BLaER1 treated with 17β-estradiol and CSF1 and Interleukin-3, amounts not matched to agents 10 nM and 100 nM (cell line): ENCODE data around the gene CD300A.

Experiments
- H3K27ac ChIP-seq, 11 experiments: shearing (Covaris generic); formaldehyde crosslinking; 2 replicates each; pipeline ENCODE4 v1.8.1; 2022
- H3K27me3 ChIP-seq, 11 experiments: shearing (Covaris generic); formaldehyde crosslinking; 2 replicates each; pipeline ENCODE4 v1.8.1; 2022
- H3K36me3 ChIP-seq, 11 experiments: shearing (Covaris generic); formaldehyde crosslinking; 2 replicates each; pipeline ENCODE4 v1.8.1; 2022
- H3K4me1 ChIP-seq, 10 experiments: shearing (Covaris generic); formaldehyde crosslinking; 2 replicates each; pipeline ENCODE4 v1.8.1; 2022
- H3K4me2 ChIP-seq, 11 experiments: shearing (Covaris generic); formaldehyde crosslinking; 2 replicates each; pipeline ENCODE4 v1.8.1; 2022
- H3K4me3 ChIP-seq, 10 experiments: shearing (Covaris generic); formaldehyde crosslinking; 2 replicates each; pipeline ENCODE4 v1.8.1; 2022
- H3K9ac ChIP-seq, 11 experiments: shearing (Covaris generic); formaldehyde crosslinking; 2 replicates each; pipeline ENCODE4 v1.8.1; 2022
- H3K9me3 ChIP-seq, 11 experiments: shearing (Covaris generic); formaldehyde crosslinking; replicated peaks in 1 of 11; 2 replicates each; pipeline ENCODE4 v1.8.1; 2022
- H4K20me1 ChIP-seq, 11 experiments: shearing (Covaris generic); formaldehyde crosslinking; 2 replicates each; pipeline ENCODE4 v1.8.1; 2022
- Cebpa-rat ChIP-seq, 11 experiments: shearing (Covaris generic); IDR thresholded peaks; 2 replicates each; pipeline ENCODE4 v1.8.1; 2022

CD300A gene

GRCh38 chr17:74449773-74450172 is 16.7 kb upstream of the CD300A start:
- Histone ChIP-seq H3K27ac (peak overlapping the region in 1 of 11 experiments; percentile 35; a peak in 1 of 22 replicates), H4K20me1 (no peaks in the 10 kb centered on the region; a peak in 1 of 22 replicates), H3K9ac (no peak overlapping the region), H3K4me3 (no peak overlapping the region), H3K36me3 (no peaks in the 10 kb centered on the region), H3K4me1 (peaks cover 48 to 77% (median 67%) of the 10 kb centered on the region in 10 experiments), H3K4me2 (0 out of 22 replicates have a peak overlapping the region, but pooled peaks of 1 of the 11 experiments have one; percentile 20), H3K9me3 (no peaks in the 10 kb centered on the region), H3K27me3 (peaks cover 0 to 17% (median 6%) of the 10 kb centered on the region in 11 experiments; a peak in 7 of 22 replicates)
- no peak for TF ChIP-seq Cebpa-rat (IDR thresholded peaks at IDR 0.05)

- H3K27me3 ChIP-seq = peaks cover 0 to 21% (median 9%) of the 10 kb centered on the region in 11 experiments; a peak in 8 of 22 replicates
- 0 out of 22 replicates have a peak overlapping the region, but pooled peaks of 1 of the 11 experiments have one; percentile 35 for H3K27ac ChIP-seq
- no peaks in the 10 kb centered on the region for H3K36me3 ChIP-seq
- no peak for TF ChIP-seq Cebpa-rat (IDR thresholded peaks at IDR 0.05)
- H3K9me3 ChIP-seq = no peaks in the 10 kb centered on the region
- H3K4me3 ChIP-seq = no peak overlapping the region
- no peak overlapping the region for H3K4me2 ChIP-seq
- H3K9ac ChIP-seq = no peak overlapping the region
- no peaks in the 10 kb centered on the region; a peak in 1 of 22 replicates for H4K20me1 ChIP-seq
- peaks cover 48 to 77% (median 68%) of the 10 kb centered on the region in 10 experiments for H3K4me1 ChIP-seq
Measured at GRCh38 chr17:74450231-74450630, 16.2 kb upstream of the CD300A start.

GRCh38 chr17:74450925-74451403 is 15.5 kb upstream of the CD300A start:
- Histone ChIP-seq H4K20me1 (no peaks in the 10 kb centered on the region; a peak in 1 of 22 replicates), H3K27me3 (peaks cover 5 to 27% (median 14%) of the 10 kb centered on the region in 11 experiments; a peak in 19 of 22 replicates), H3K9ac (no peak overlapping the region), H3K27ac (no peak overlapping the region), H3K4me1 (peaks cover 41 to 70% (median 63%) of the 10 kb centered on the region in 10 experiments), H3K4me3 (no peak overlapping the region), H3K36me3 (no peaks in the 10 kb centered on the region), H3K9me3 (no peaks in the 10 kb centered on the region), H3K4me2 (no peak overlapping the region)
- TF ChIP-seq Cebpa-rat (IDR thresholded peaks at IDR 0.05) = no peak

- H3K4me3 ChIP-seq = no peak overlapping the region
- no peak overlapping the region for H3K27ac ChIP-seq
- no peaks in the 10 kb centered on the region for H3K9me3 ChIP-seq
- peaks cover 11 to 33% (median 20%) of the 10 kb centered on the region in 11 experiments; a peak in 19 of 22 replicates for H3K27me3 ChIP-seq
- H4K20me1 ChIP-seq = no peaks in the 10 kb centered on the region; a peak in 1 of 22 replicates
- H3K36me3 ChIP-seq = no peaks in the 10 kb centered on the region
- H3K4me2 ChIP-seq = peak overlapping the region in 8 of 11 experiments; percentile 74 to 97 (median 88); a peak in 11 of 22 replicates
- no peak for TF ChIP-seq Cebpa-rat (IDR thresholded peaks at IDR 0.05)
- no peak overlapping the region for H3K9ac ChIP-seq
- peaks cover 35 to 64% (median 58%) of the 10 kb centered on the region in 10 experiments for H3K4me1 ChIP-seq
Measured at GRCh38 chr17:74451557-74451956, 14.9 kb upstream of the CD300A start.

GRCh38 chr17:74452033-74452840 is 14.2 kb upstream of the CD300A start:
- Histone ChIP-seq H3K9me3 (no peaks in the 10 kb centered on the region), H4K20me1 (no peaks in the 10 kb centered on the region; a peak in 1 of 22 replicates), H3K4me1 (peaks cover 29 to 61% (median 56%) of the 10 kb centered on the region in 10 experiments), H3K27me3 (peaks cover 15 to 40% (median 25%) of the 10 kb centered on the region in 11 experiments; a peak in 19 of 22 replicates), H3K27ac (peak overlapping the region in 4 of 11 experiments; percentile 10 to 69 (median 54); a peak in 3 of 22 replicates), H3K9ac (peak overlapping the region in 4 of 11 experiments; percentile 25 to 55 (median 50); a peak in 1 of 22 replicates), H3K4me2 (peak overlapping the region; percentile 74 to 97 (median 91); a peak in 19 of 22 replicates), H3K36me3 (no peaks in the 10 kb centered on the region), H3K4me3 (no peak overlapping the region)
- no peak for TF ChIP-seq Cebpa-rat (IDR thresholded peaks at IDR 0.05)

GRCh38 chr17:74452841-74453661 is 13.4 kb upstream of the CD300A start:
- TF ChIP-seq Cebpa-rat (IDR thresholded peaks at IDR 0.05) = no peak
- H3K27me3 ChIP-seq = peaks cover 15 to 43% (median 25%) of the 10 kb centered on the region in 11 experiments; a peak in 19 of 22 replicates

GRCh38 chr17:74453665-74454196 is 12.7 kb upstream of the CD300A start:
- Histone ChIP-seq H3K27ac (peak overlapping the region in 8 of 11 experiments; percentile 25 to 76 (median 57); a peak in 15 of 22 replicates), H3K4me3 (peak overlapping the region in 5 of 10 experiments; percentile 31 to 63 (median 49); a peak in 5 of 20 replicates), H4K20me1 (no peaks in the 10 kb centered on the region; a peak in 1 of 22 replicates), H3K4me2 (peak overlapping the region; percentile 91 to 97 (median 94)), H3K27me3 (peaks cover 20 to 49% (median 25%) of the 10 kb centered on the region in 11 experiments; a peak in 19 of 22 replicates), H3K9me3 (no peaks in the 10 kb centered on the region), H3K36me3 (no peaks in the 10 kb centered on the region), H3K9ac (peak overlapping the region in 8 of 11 experiments; percentile 25 to 78 (median 62); a peak in 12 of 22 replicates), H3K4me1 (peaks cover 37 to 49% (median 46%) of the 10 kb centered on the region in 10 experiments)
- no peak for TF ChIP-seq Cebpa-rat (IDR thresholded peaks at IDR 0.05)

More at GRCh38 chr17:74452841-74453661, 13.4 kb upstream of the CD300A start:
- Histone ChIP-seq H3K36me3 (no peaks in the 10 kb centered on the region), H3K9me3 (no peaks in the 10 kb centered on the region), H4K20me1 (no peaks in the 10 kb centered on the region; a peak in 1 of 22 replicates), H3K9ac (peak overlapping the region in 6 of 11 experiments; percentile 25 to 55 (median 50); a peak in 11 of 22 replicates), H3K4me2 (peak overlapping the region; percentile 74 to 97 (median 91)), H3K4me3 (peak overlapping the region in 2 of 10 experiments; percentile 31 to 36; a peak in 4 of 20 replicates), H3K4me1 (peaks cover 36 to 56% (median 51%) of the 10 kb centered on the region in 10 experiments), H3K27ac (peak overlapping the region in 8 of 11 experiments; percentile 25 to 69 (median 53); a peak in 13 of 22 replicates)
